ENCODE results near the gene CBY3. TPM values are rescaled to one million over a fixed set of nuclear protein-coding genes. Genes with fewer than 3 reads are reported as not detected.
"Not testable (repeated sequence)": the region's sequence is repeated elsewhere in the genome, so short reads cannot be mapped to it uniquely, and the experiment has no call there.

CBY3 gene
- total RNA-seq = not detected

- intact Hi-C loops (cut with DNase I) = no loop called here
- ATAC-seq (no peak), DNase-seq (ENCODE audit: low spot score) (no peak)
Observed at GRCh38 chr5:179680780-179681401, at the start of gene CBY3. Gene CBY3 (minus strand): TSS chr5:179681034. CDS start chr5:179680918, 116 bp downstream.

GRCh38 chr5:179730356-179730755 lies 49.5 kb upstream of the CBY3 start:
- DNase-seq (ENCODE audit: low spot score) (no peak), ATAC-seq (no peak)
- intact Hi-C loops (cut with DNase I) = no loop called here

- no peak for ATAC-seq
- intact Hi-C loops (cut with DNase I) = no loop called here
- no peak for DNase-seq (ENCODE audit: low spot score)
Observed at GRCh38 chr5:179729727-179730126, 48.9 kb upstream of the CBY3 start.

GRCh38 chr5:179729303-179729702 lies 48.5 kb upstream of the CBY3 start:
- no peak for ATAC-seq
- intact Hi-C loops (cut with DNase I) = no loop called here

GRCh38 chr5:179727106-179727505 lies 46.3 kb upstream of the CBY3 start:
- no peak for ATAC-seq
- intact Hi-C loops (cut with DNase I) = no loop called here
- no peak for DNase-seq (ENCODE audit: low spot score)

More at GRCh38 chr5:179729303-179729702, 48.5 kb upstream of the CBY3 start:
- no peak for DNase-seq (ENCODE audit: low spot score)

GRCh38 chr5:179724163-179724562 lies 43.3 kb upstream of the CBY3 start:
- no peak for ATAC-seq
- DNase-seq (ENCODE audit: low spot score) = no peak
- intact Hi-C loops (cut with DNase I) = no loop called here

GRCh38 chr5:179720222-179720621 lies 39.4 kb upstream of the CBY3 start:
- ATAC-seq = no peak
- intact Hi-C loops (cut with DNase I) = no loop called here
- DNase-seq (ENCODE audit: low spot score) = no peak

- intact Hi-C loops (cut with DNase I) = no loop called here
- no peak for DNase-seq (ENCODE audit: low spot score)
- ATAC-seq = no peak
Observed at GRCh38 chr5:179716286-179716685, 35.5 kb upstream of the CBY3 start.

GRCh38 chr5:179700401-179700918 lies 19.6 kb upstream of the CBY3 start:
- intact Hi-C loops (cut with DNase I) = no loop called here
- DNase-seq (ENCODE audit: low spot score) (no peak), ATAC-seq (no peak)

- ATAC-seq (no peak), DNase-seq (ENCODE audit: low spot score) (no peak)
- intact Hi-C loops (cut with DNase I) = no loop called here
Observed at GRCh38 chr5:179699616-179700237, 18.9 kb upstream of the CBY3 start.

GRCh38 chr5:179698935-179699615 lies 18.2 kb upstream of the CBY3 start, which contains the start of gene CANX:
Gene CANX (plus strand): TSS chr5:179698967. CDS start chr5:179705682, 6,715 bp downstream.
- ATAC-seq (no peak), DNase-seq (ENCODE audit: low spot score) (no peak)
- intact Hi-C loops (cut with DNase I) = no loop called here

GRCh38 chr5:179697993-179698934 lies 17.4 kb upstream of the CBY3 start:
- intact Hi-C loops (cut with DNase I) = no loop called here
- ATAC-seq = peak; percentile 98
- peak; percentile 99 for DNase-seq (ENCODE audit: low spot score)

GRCh38 chr5:179697543-179697942 lies 16.7 kb upstream of the CBY3 start:
- DNase-seq (ENCODE audit: low spot score); ATAC-seq; intact Hi-C loops (cut with DNase I): not testable (repeated sequence)

GRCh38 chr5:179697108-179697507 lies 16.3 kb upstream of the CBY3 start:
- DNase-seq (ENCODE audit: low spot score) (no peak), ATAC-seq (no peak)
- intact Hi-C loops (cut with DNase I) = no loop called here

GRCh38 chr5:179696603-179697002 lies 15.8 kb upstream of the CBY3 start:
- no peak for DNase-seq (ENCODE audit: low spot score)
- ATAC-seq = no peak
- intact Hi-C loops (cut with DNase I) = no loop called here

- no peak for DNase-seq (ENCODE audit: low spot score)
- intact Hi-C loops (cut with DNase I) = no loop called here
- no peak for ATAC-seq
Observed at GRCh38 chr5:179694561-179694960, 13.7 kb upstream of the CBY3 start.

GRCh38 chr5:179689212-179689611 lies 8.4 kb upstream of the CBY3 start:
- intact Hi-C loops (cut with DNase I) = not testable (repeated sequence)

GRCh38 chr5:179680014-179680779 lies 637 bp downstream of the CBY3 start:
- DNase-seq (ENCODE audit: low spot score) (no peak), ATAC-seq (no peak)
- intact Hi-C loops (cut with DNase I) = no loop called here

More at GRCh38 chr5:179689212-179689611, 8.4 kb upstream of the CBY3 start:
- DNase-seq (ENCODE audit: low spot score); ATAC-seq: not testable (repeated sequence)
